GM21367 (cell line): ENCODE results near the gene SIK2.

Experiments used
- ATAC-seq: cut with Tn5 transposase; IDR thresholded peaks from one replicate; pipeline ENCODE4 v1.9.1; 2021; ENCODE audit not compliant: unreplicated experiment

SIK2 gene

GRCh38 chr11:111726301-111726713 is 124.1 kb downstream of the SIK2 start:
- ATAC-seq, result no peak

GRCh38 chr11:111727431-111727830 is 125.2 kb downstream of the SIK2 start:
- ATAC-seq, result no peak

- no peak for ATAC-seq
These were observed 127.0 kb downstream of the SIK2 start for GRCh38 chr11:111729071-111729830.

GRCh38 chr11:111729831-111730311 is 127.6 kb downstream of the SIK2 start:
- no peak for ATAC-seq

- ATAC-seq, result no peak
These were observed 128.8 kb downstream of the SIK2 start for GRCh38 chr11:111730871-111731591.

- ATAC-seq, result no peak
These were observed 129.6 kb downstream of the SIK2 start for GRCh38 chr11:111731821-111732220.

- no peak for ATAC-seq
These were observed 130.8 kb downstream of the SIK2 start for GRCh38 chr11:111733016-111733415.

- no peak for ATAC-seq
These were observed 131.4 kb downstream of the SIK2 start for GRCh38 chr11:111733611-111734088.

- no peak for ATAC-seq
These were observed 132.1 kb downstream of the SIK2 start for GRCh38 chr11:111734101-111734953.

GRCh38 chr11:111734954-111735261 is 132.7 kb downstream of the SIK2 start:
- no peak for ATAC-seq

GRCh38 chr11:111735262-111736116 is 133.2 kb downstream of the SIK2 start:
- ATAC-seq, result no peak

GRCh38 chr11:111736181-111736590 is 133.9 kb downstream of the SIK2 start:
- no peak for ATAC-seq

GRCh38 chr11:111736621-111737443 is 134.6 kb downstream of the SIK2 start:
- ATAC-seq, result no peak

- no peak for ATAC-seq
These were observed 135.4 kb downstream of the SIK2 start for GRCh38 chr11:111737444-111738210.

- ATAC-seq, result no peak
These were observed 137.1 kb downstream of the SIK2 start for GRCh38 chr11:111739299-111739698.

- ATAC-seq, result no peak
These were observed 139.5 kb downstream of the SIK2 start for GRCh38 chr11:111741751-111742150.

- ATAC-seq, result no peak
These were observed 141.5 kb downstream of the SIK2 start for GRCh38 chr11:111743700-111744099.

- no peak for ATAC-seq
These were observed 143.7 kb downstream of the SIK2 start for GRCh38 chr11:111745719-111746504.
